HL-60 (cell line): ENCODE results near the gene TOP2A.

Experiments
- POLR2AphosphoS5 ChIP-seq: IDR thresholded peaks from 2 replicates; pipeline ENCODE4 v1.6.1; 2012; ENCODE audit warnings: low read depth
- SPI1 ChIP-seq: IDR thresholded peaks from 2 replicates; pipeline ENCODE4 v1.6.1; 2012; ENCODE audit warnings: low read depth, mild to moderate bottlenecking, borderline replicate concordance
- TF ChIP-seq, protein P1 (sequence below): IDR thresholded peaks from one replicate; pipeline ENCODE4 v1.5.1; 2011; ENCODE audit warnings: low read length, control low read depth, inconsistent platforms; ENCODE audit not compliant: insufficient read depth
- TF ChIP-seq, protein P2 (sequence below): IDR thresholded peaks from 2 replicates; pipeline ENCODE4 v1.6.1; 2012; ENCODE audit warnings: low read depth; ENCODE audit not compliant: insufficient replicate concordance

DNA sequence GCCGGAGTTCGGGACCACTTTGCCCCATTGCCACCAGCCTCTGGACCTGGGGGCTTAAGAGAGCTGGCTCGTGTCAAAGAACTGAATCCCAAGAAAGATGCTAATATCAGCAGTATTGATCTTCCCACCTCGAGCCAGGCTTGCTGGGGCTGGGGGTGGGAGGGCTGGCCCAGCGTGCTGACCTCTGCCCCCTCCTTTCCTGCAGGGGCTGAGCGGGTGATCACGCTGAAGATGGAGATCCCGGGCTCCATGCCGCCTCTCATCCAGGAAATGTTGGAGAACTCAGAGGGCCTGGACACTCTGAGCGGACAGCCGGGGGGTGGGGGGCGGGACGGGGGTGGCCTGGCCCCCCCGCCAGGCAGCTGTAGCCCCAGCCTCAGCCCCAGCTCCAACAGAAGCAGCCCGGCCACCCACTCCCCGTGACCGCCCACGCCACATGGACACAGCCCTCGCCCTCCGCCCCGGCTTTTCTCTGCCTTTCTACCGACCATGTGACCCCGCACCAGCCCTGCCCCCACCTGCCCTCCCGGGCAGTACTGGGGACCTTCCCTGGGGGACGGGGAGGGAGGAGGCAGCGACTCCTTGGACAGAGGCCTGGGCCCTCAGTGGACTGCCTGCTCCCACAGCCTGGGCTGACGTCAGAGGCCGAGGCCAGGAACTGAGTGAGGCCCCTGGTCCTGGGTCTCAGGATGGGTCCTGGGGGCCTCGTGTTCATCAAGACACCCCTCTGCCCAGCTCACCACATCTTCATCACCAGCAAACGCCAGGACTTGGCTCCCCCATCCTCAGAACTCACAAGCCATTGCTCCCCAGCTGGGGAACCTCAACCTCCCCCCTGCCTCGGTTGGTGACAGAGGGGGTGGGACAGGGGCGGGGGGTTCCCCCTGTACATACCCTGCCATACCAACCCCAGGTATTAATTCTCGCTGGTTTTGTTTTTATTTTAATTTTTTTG lies 61.6 kb downstream of the TOP2A start:
- TF ChIP-seq, protein P1, sequence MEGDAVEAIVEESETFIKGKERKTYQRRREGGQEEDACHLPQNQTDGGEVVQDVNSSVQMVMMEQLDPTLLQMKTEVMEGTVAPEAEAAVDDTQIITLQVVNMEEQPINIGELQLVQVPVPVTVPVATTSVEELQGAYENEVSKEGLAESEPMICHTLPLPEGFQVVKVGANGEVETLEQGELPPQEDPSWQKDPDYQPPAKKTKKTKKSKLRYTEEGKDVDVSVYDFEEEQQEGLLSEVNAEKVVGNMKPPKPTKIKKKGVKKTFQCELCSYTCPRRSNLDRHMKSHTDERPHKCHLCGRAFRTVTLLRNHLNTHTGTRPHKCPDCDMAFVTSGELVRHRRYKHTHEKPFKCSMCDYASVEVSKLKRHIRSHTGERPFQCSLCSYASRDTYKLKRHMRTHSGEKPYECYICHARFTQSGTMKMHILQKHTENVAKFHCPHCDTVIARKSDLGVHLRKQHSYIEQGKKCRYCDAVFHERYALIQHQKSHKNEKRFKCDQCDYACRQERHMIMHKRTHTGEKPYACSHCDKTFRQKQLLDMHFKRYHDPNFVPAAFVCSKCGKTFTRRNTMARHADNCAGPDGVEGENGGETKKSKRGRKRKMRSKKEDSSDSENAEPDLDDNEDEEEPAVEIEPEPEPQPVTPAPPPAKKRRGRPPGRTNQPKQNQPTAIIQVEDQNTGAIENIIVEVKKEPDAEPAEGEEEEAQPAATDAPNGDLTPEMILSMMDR: no peak
- TF ChIP-seq, protein P2, sequence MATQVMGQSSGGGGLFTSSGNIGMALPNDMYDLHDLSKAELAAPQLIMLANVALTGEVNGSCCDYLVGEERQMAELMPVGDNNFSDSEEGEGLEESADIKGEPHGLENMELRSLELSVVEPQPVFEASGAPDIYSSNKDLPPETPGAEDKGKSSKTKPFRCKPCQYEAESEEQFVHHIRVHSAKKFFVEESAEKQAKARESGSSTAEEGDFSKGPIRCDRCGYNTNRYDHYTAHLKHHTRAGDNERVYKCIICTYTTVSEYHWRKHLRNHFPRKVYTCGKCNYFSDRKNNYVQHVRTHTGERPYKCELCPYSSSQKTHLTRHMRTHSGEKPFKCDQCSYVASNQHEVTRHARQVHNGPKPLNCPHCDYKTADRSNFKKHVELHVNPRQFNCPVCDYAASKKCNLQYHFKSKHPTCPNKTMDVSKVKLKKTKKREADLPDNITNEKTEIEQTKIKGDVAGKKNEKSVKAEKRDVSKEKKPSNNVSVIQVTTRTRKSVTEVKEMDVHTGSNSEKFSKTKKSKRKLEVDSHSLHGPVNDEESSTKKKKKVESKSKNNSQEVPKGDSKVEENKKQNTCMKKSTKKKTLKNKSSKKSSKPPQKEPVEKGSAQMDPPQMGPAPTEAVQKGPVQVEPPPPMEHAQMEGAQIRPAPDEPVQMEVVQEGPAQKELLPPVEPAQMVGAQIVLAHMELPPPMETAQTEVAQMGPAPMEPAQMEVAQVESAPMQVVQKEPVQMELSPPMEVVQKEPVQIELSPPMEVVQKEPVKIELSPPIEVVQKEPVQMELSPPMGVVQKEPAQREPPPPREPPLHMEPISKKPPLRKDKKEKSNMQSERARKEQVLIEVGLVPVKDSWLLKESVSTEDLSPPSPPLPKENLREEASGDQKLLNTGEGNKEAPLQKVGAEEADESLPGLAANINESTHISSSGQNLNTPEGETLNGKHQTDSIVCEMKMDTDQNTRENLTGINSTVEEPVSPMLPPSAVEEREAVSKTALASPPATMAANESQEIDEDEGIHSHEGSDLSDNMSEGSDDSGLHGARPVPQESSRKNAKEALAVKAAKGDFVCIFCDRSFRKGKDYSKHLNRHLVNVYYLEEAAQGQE: no peak
- TF ChIP-seq POLR2AphosphoS5: no peak
- no peak for TF ChIP-seq SPI1
